A549 treated with AZD9567 at 1 μM for 4 hours (cell line): ENCODE results near the gene TMTC2. TPM values are rescaled to one million over a fixed set of nuclear protein-coding genes. Genes with fewer than 3 reads are reported as not detected.

Source experiments
- total RNA-seq: library from RNA; stranded (reverse); fragments of 200-300 nt; extraction: Qiagen RNA extraction; gene quantifications from 5 replicates; pipeline ENCODE4 v1.2.3, GENCODE V29; 2022; ENCODE audit not compliant: insufficient read depth

Gene TMTC2
- 0.96 to 2.1 TPM (median 1.4 TPM) in 5 replicates for total RNA-seq

DNA sequence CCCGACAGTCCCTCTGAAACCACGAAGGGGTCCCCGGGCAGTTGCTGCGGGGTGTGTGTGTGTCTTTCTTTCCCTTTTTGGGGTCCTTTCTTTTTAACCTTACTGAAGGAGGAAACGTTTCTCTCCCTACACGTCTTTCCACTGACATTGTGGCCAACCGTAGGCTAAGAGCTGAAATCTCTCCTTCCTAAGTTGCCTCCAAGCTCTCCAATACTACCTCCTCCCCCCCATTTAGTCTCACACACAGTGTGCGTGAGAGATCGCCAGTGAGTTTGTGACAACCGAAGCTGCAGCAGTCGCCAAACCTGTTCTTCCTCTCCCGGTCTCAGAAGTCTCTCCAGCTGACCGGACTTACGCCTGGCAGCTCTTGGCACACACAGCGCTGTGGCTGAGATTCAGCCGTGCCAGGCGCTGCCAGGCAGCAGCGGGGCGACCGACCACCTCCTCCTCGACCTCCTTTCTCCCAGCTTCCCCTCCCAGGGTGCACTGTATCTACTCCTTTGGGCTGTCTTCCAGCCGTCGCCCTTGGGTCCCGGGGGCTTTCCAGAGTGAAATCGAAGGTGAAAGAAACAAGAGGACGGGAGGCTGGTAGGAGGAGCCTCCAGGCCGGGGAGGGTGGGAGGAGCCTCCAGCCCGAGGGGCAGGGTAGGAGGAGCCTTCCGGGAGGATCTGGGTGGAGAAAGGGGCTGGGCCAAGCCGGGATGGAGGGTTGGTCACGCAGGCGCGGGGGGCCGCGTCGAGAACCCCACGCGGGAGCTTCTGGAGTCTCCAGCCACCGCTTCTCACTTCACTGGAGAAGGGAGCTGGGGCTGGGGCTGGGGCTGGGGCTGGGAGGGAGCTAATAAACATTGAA is at the start of gene TMTC2:
TSS of gene TMTC2 (plus strand) at position 739 of the 853 bp plus-strand sequence.

